ENCODE results near the gene DRG2. TPM values are rescaled to one million over a fixed set of nuclear protein-coding genes. Genes with fewer than 3 reads are reported as not detected.

Gene DRG2
- total and polyA plus RNA-seq, 2 of the 8 experiments (the other 6 are each of a cell fraction or from before 2014, with no cell fraction given), result 44.6 to 47.8 TPM

- TF ChIP-seq CHD7 (IDR thresholded peaks at IDR 0.05; ENCODE audit: insufficient replicate concordance, low read length), result no peak
- no peak for TF ChIP-seq RAD21 (IDR thresholded peaks at IDR 0.05 in 1 of 2, conservative IDR thresholded peaks at IDR 0.05 in 1 of 2; ENCODE audit: low read depth in 2 of 2, low read length in 2 of 2)
- TF ChIP-seq SRF (IDR thresholded peaks at IDR 0.05; ENCODE audit: low read depth, low read length), result no peak
- TF ChIP-seq TAF1 (IDR thresholded peaks at IDR 0.05; ENCODE audit: low read depth, low read length), result no peak
- no peak for TF ChIP-seq SIX5 (IDR thresholded peaks at IDR 0.05; ENCODE audit: low read depth, low read length)
- TF ChIP-seq NANOG (IDR thresholded peaks at IDR 0.05; ENCODE audit: insufficient read depth, low read depth, low read length, poor library complexity, severe bottlenecking), result no peak
- TF ChIP-seq HDAC6 (IDR thresholded peaks at IDR 0.05; ENCODE audit: low read depth, low read length), result no peak
- no peak for TF ChIP-seq CTBP2 (IDR thresholded peaks at IDR 0.05; ENCODE audit: borderline replicate concordance, insufficient read depth, insufficient read length, low read length)
- TF ChIP-seq POLR2A (IDR thresholded peaks at IDR 0.05; ENCODE audit: control extremely low read depth in 1 of 2, low read depth in 2 of 2, low read length in 2 of 2), result no peak
- no peak for TF ChIP-seq TAF7 (optimal IDR thresholded peaks at IDR 0.05; ENCODE audit: borderline replicate concordance, low read depth, low read length)
Observed at GRCh38 chr17:18124345-18125126, 36.8 kb downstream of the DRG2 start (continued).
